GM12878 (cell line): ENCODE measurements around the gene GALNT17.

Experiments used
- CHD1 ChIP-seq: IDR thresholded peaks from 2 replicates; pipeline ENCODE4 v1.6.1; 2012; ENCODE audit warnings: low read depth, low read length, improper control_type of control experiment
- CHD2 ChIP-seq: IDR thresholded peaks from 2 replicates; pipeline ENCODE4 v1.6.1; 2011; ENCODE audit warnings: low read depth, low read length, improper control_type of control experiment, borderline replicate concordance
- EZH2 ChIP-seq: IDR thresholded peaks from 2 replicates; pipeline ENCODE4 v1.6.1; 2012; ENCODE audit warnings: low read depth, mild to moderate bottlenecking, control low read depth, inconsistent platforms, low read length, borderline replicate concordance; ENCODE audit not compliant: control insufficient read depth
- MXI1 ChIP-seq: fragments of 150-350 bp; IDR thresholded peaks from 2 replicates; pipeline ENCODE4 v1.6.1; 2011; ENCODE audit warnings: low read depth, mild to moderate bottlenecking, inconsistent platforms, low read length, improper control_type of control experiment
- POLR2AphosphoS5 ChIP-seq: IDR thresholded peaks from 2 replicates; pipeline ENCODE4 v1.6.1; 2011; ENCODE audit warnings: mild to moderate bottlenecking, low read length, inconsistent platforms
- SREBF2 ChIP-seq: IDR thresholded peaks from 2 replicates; pipeline ENCODE4 v1.6.1; 2012; ENCODE audit warnings: mild to moderate bottlenecking, low read length
- SRF ChIP-seq, 2 experiments: IDR thresholded peaks; 2 replicates each; pipeline ENCODE4 v1.6.1; 2011; ENCODE audit warnings: low read depth in 2 of 2, low read length in 2 of 2, mild to moderate bottlenecking in 1 of 2, moderate library complexity in 1 of 2
- SUPT20H ChIP-seq: IDR thresholded peaks from 2 replicates; pipeline ENCODE4 v1.6.1; 2011; ENCODE audit warnings: low read depth, mild to moderate bottlenecking, low read length, moderate library complexity, borderline replicate concordance; ENCODE audit not compliant: control insufficient read depth
- TARDBP ChIP-seq: IDR thresholded peaks from 2 replicates; pipeline ENCODE4 v1.6.1; 2016; ENCODE audit warnings: borderline replicate concordance
- TCF7 ChIP-seq: IDR thresholded peaks from 2 replicates; pipeline ENCODE4 v1.6.1; 2014; ENCODE audit warnings: antibody characterized with exemption, borderline replicate concordance
- TF ChIP-seq, protein P1 (sequence below): fragments of 450-650 bp; IDR thresholded peaks from 2 replicates; pipeline ENCODE4 v1.6.1; 2016; ENCODE audit warnings: mild to moderate bottlenecking
- TF ChIP-seq, protein P2 (sequence below): fragments of 450-650 bp; IDR thresholded peaks from 2 replicates; pipeline ENCODE4 v1.6.1; 2017; ENCODE audit warnings: mild to moderate bottlenecking, low read depth, inconsistent platforms; ENCODE audit not compliant: poor library complexity, severe bottlenecking
- TF ChIP-seq, protein P3 (sequence below), 3 experiments: IDR thresholded peaks in 2 of 3; conservative IDR thresholded peaks in 1 of 3; 2 replicates each; pipeline ENCODE4 v1.5.1; 2011; ENCODE audit warnings: low read depth in 3 of 3, low read length in 3 of 3, mild to moderate bottlenecking in 3 of 3, control low read depth in 2 of 3, moderate library complexity in 2 of 3, inconsistent platforms in 1 of 3, mixed read lengths in 1 of 3; ENCODE audit not compliant: control insufficient read depth in 2 of 3, insufficient read depth in 1 of 3; ENCODE audit errors: extremely low read depth in 1 of 3

DNA sequence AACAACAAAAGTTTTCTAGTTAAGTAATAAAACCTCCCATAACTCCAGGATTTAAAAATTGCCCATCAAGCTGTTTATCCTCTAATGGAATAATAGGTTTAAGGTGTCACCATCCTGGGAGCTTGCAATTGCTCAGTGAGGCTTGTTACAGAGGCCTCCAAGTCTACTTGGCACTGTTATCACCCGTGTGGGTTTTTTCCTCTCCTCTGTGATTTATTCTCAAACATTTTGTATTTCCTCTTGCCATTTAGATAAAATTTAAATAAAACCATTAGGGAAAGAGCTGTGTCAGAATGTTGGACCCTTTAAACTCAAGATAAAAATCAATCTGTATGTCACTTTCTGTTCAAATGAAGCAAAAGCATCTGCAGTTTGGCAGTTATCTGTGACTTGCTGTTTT lies 202.6 kb downstream of the GALNT17 start:
- TF ChIP-seq, protein P1, sequence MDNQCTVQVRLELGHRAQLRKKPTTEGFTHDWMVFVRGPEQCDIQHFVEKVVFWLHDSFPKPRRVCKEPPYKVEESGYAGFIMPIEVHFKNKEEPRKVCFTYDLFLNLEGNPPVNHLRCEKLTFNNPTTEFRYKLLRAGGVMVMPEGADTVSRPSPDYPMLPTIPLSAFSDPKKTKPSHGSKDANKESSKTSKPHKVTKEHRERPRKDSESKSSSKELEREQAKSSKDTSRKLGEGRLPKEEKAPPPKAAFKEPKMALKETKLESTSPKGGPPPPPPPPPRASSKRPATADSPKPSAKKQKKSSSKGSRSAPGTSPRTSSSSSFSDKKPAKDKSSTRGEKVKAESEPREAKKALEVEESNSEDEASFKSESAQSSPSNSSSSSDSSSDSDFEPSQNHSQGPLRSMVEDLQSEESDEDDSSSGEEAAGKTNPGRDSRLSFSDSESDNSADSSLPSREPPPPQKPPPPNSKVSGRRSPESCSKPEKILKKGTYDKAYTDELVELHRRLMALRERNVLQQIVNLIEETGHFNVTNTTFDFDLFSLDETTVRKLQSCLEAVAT: no peak
- no peak for TF ChIP-seq SUPT20H
- TF ChIP-seq, protein P2, sequence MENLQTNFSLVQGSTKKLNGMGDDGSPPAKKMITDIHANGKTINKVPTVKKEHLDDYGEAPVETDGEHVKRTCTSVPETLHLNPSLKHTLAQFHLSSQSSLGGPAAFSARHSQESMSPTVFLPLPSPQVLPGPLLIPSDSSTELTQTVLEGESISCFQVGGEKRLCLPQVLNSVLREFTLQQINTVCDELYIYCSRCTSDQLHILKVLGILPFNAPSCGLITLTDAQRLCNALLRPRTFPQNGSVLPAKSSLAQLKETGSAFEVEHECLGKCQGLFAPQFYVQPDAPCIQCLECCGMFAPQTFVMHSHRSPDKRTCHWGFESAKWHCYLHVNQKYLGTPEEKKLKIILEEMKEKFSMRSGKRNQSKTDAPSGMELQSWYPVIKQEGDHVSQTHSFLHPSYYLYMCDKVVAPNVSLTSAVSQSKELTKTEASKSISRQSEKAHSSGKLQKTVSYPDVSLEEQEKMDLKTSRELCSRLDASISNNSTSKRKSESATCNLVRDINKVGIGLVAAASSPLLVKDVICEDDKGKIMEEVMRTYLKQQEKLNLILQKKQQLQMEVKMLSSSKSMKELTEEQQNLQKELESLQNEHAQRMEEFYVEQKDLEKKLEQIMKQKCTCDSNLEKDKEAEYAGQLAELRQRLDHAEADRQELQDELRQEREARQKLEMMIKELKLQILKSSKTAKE: no peak
- TF ChIP-seq, protein P3, sequence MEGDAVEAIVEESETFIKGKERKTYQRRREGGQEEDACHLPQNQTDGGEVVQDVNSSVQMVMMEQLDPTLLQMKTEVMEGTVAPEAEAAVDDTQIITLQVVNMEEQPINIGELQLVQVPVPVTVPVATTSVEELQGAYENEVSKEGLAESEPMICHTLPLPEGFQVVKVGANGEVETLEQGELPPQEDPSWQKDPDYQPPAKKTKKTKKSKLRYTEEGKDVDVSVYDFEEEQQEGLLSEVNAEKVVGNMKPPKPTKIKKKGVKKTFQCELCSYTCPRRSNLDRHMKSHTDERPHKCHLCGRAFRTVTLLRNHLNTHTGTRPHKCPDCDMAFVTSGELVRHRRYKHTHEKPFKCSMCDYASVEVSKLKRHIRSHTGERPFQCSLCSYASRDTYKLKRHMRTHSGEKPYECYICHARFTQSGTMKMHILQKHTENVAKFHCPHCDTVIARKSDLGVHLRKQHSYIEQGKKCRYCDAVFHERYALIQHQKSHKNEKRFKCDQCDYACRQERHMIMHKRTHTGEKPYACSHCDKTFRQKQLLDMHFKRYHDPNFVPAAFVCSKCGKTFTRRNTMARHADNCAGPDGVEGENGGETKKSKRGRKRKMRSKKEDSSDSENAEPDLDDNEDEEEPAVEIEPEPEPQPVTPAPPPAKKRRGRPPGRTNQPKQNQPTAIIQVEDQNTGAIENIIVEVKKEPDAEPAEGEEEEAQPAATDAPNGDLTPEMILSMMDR (IDR thresholded peaks at IDR 0.05 in 2 of 3, conservative IDR thresholded peaks at IDR 0.05 in 1 of 3; ENCODE audit: control insufficient read depth in 2 of 3, extremely low read depth in 1 of 3, insufficient read depth in 1 of 3, low read depth in 3 of 3, low read length in 3 of 3): no peak
- no peak for TF ChIP-seq TARDBP
- TF ChIP-seq CHD2: no peak
- no peak for TF ChIP-seq POLR2AphosphoS5
- TF ChIP-seq SREBF2: no peak
- TF ChIP-seq TCF7: no peak
- no peak for TF ChIP-seq MXI1
- no peak for TF ChIP-seq EZH2
- no peak for TF ChIP-seq CHD1
- TF ChIP-seq SRF (IDR thresholded peaks at IDR 0.05; ENCODE audit: low read depth in 2 of 2, low read length in 2 of 2): no peak
